Midbrain (tissue), 1 donor: Measurements from ENCODE around the gene FOSL1.
A peak's percentile ranks its signal among the peaks of the same experiment; 100 is the strongest.
"Not testable (repeated sequence)": the region's sequence is repeated elsewhere in the genome, so short reads cannot be mapped to it uniquely, and the experiment has no call there.

Source experiments
- DNase-seq: peaks from one replicate; lab custom pipeline; 2025; lab: John Stamatoyannopoulos, UW

The FOSL1 gene

DNA sequence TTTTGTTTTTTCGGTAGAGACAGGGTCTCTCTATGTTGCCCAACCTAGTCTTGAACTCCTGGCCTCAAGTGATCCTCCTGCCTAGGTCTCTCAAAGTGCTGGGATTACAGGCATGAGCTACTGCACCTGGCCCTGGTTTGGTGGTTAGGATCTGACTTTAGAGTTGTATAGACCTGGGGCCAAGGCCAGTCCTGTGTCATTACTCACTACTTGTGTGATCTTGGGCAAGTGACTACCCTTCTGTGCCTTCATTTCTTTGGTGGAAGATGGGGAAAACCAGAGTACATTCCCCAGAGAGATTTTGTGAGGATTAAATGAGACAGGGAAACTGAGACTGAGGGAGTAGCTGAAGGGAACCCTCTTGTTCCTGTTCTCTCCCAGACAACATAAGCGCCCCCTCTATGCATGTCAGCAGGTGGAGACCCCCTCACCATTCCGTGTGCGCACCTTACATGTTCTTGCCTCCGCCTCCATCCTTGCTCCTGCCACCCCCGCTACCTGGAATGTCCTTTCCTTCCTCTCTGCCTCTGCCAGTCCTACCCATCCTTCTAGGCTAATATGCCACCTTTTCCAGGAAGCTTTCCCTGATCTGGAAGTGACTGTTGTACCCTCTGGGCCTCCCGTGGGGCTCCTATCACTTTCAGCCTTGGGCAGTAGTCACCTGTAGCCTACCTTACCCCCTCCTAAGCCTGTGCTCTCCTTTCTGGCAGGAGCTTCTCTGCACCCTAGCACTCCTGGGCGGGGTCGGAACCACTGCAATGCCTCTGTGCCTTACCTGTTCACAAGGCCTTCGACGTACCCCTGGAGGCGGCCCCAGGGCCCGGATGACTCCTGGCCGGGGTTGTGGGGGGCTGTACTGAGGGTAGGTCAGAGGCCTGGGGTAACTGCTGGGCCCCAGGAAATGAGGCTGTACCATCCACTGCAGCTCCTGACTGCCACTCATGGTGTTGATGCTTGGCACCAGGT is 3.9 kb downstream of the FOSL1 start:
- no peak for DNase-seq

DNA sequence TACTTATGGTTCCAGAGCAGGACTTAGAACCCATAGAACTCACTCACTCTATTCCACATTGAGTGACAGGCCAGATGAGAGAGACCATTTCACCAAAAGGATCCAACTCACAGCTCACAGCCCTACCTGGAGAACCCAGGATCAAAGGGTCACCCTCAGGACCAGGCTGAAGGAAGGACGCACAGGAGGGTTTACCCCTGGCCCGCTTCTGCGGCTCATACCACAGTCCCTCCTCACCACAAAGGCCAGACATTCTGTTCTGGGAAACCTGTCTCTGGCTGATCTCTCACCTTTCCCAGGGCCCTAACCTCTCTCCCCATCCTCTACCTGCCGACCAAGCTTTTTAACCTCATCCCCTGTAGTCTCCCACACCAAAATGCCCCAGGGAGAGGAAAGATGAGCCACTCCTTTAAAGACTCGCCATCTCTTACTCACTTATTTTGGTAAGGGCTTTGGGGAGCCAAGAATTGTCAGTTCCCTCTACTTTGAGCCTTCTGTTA is 4.7 kb downstream of the FOSL1 start:
- DNase-seq, result no peak

DNA sequence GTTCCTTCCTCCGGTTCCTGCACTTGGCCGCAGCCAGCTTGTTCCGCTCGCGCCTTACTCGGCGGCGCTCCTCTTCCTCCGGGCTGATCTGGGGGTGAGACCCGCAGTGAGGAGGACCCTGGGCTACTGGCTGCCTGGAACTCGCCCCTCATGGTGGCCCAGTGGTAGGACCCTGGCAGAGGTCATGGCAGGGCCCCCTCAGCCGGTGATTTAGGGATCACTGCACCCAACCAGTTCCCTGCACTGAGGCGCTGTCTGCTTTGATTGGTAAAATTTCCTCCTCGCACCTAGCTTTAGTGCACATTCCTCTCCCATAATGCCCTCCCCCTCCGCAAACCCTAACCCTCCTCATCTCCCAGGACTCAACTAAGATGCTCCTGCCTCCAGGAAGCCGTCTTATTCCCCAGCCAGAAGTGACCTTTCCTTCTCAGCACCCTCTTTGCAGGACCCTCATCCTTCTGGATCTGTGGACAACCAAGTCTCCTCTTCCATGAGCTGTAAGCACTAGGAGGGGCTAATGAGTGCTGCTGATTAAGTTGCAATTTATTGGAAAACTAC is 6.1 kb downstream of the FOSL1 start:
- no peak for DNase-seq

DNA sequence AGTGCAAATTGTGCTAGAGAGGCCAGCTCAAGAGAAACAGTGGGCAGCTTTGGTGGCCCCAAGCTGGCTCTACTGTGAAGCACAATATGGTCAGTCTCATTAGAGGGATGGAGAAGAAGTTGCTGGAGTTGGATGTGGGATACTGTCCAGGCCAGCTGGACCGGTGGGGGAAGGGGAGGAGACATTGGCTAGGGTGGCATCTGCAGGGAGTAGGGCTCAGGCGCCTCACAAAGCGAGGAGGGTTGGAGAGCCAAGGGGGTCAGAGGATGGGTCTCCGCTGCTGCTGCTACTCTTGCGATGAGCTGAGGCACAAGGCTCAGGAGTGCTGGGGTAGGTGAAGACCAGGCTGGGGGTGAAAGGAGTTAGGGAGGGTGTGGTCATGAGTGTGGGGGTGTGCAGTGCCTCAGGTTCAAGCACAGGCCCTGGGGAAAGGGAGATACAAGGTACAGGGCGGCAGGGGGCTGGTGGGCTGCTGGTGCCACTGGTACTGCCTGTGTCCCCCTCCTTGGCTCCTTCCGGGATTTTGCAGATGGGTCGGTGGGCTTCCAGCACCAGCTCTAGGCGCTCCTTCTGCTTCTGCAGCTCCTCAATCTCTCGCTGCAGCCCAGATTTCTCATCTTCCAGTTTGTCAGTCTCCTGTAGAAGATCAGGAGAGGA is 7.4 kb downstream of the FOSL1 start:
- DNase-seq, result no peak

DNA sequence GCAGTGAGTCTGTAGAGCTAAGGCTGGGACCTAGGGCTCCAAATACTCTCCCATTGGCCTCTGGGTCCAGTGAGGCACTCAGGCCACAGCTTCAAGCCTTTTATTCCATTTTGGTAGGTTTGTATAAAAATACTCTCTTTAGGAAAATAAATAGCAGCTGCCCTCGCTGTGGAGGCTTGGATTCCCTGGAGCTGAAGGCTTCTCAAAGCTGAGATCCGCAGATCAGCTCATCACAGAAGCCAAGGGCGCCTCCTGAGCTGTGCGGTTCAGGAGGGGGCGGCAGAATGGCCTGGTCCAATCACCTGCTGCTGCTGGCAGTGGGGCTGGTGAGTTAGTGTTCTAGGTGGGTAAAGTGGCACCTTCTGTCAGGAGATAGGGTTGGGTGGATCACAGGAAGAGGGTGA is 8.0 kb downstream of the FOSL1 start:
- DNase-seq, result not testable (repeated sequence)

DNA sequence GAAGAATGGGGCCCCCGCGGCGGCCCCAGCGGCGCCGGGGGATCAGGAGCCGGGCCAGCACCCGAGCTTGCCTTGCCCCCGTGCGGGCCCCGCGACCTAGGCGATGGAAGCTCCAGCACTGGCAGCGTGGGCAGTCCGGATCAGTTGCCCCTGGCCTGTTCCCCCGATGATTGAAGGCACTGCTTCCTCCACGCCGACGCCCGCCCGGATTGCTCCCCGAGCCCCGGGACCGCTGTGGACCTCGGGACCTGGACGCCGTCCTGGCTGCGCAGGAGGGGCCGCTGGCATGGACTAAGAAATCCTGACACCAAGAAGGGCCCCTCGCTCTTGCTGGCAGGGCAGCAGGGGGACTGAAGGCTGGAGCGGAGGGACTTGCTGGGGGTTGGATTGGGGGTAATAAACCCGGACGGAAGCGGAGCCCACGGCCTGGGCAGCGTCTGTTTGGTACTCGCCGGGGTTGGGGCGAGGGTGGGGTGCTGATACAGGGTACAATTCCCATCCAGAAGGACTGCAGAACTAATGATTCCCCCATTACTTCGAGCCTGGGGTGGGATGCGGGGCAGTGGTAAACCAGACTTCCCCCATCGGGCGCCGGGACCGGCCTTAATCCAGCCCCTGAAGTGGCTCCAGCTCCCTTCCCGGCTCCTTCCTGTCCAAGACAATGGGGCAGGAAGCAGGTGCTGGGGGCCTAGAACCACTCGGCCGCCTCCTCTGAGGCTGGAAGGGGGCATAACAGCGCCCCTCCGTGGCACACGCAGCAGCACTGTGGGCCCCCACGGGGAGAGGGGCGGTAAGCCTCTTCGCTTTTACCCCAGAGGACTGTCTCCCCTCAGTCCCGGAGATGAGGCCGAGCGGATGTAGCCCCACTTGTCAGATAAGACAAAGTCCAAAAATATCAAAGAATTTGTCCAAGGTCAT is 8.7 kb downstream of the FOSL1 start:
- DNase-seq, result no peak

DNA sequence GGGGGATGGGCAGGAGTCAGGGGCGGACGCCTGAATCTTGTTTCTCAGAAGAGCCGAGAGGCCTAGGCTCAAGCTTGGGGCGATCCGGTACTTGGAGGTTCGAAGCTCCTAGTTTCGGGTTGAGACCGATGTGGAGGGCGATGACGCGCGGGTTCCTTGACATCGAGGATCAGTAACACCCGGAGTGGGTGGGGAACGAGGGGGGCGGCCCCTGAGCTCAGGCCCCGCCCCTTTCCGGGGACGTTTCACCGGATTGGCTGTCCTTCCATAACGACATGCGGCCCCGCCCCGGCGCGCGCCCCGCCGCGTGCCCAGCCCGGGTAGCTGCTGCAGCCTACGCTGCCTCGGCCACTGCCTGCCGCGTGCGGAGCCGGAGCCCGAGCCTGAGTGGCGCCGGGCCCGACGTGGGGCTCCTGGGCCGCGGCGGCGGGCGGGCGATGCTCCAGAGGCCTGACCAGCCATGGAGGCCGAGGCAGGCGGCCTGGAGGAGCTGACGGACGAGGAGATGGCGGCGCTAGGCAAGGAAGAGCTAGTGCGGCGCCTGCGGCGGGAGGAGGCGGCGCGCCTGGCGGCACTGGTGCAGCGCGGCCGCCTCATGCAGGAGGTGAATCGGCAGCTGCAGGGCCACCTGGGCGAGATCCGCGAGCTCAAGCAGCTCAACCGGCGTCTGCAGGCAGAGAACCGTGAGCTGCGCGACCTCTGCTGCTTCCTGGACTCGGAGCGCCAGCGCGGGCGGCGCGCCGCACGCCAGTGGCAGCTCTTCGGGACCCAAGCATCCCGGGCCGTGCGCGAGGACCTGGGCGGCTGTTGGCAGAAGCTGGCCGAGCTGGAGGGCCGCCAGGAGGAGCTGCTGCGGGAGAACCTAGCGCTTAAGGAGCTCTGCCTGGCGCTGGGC is 9.6 kb downstream of the FOSL1 start, which contains the start of gene CCDC85B:
CCDC85B (plus strand) TSS at position 350 of the 895 bp plus-strand sequence; CDS start at position 461, 111 bp downstream.
- DNase-seq, result peak; percentile 96

DNA sequence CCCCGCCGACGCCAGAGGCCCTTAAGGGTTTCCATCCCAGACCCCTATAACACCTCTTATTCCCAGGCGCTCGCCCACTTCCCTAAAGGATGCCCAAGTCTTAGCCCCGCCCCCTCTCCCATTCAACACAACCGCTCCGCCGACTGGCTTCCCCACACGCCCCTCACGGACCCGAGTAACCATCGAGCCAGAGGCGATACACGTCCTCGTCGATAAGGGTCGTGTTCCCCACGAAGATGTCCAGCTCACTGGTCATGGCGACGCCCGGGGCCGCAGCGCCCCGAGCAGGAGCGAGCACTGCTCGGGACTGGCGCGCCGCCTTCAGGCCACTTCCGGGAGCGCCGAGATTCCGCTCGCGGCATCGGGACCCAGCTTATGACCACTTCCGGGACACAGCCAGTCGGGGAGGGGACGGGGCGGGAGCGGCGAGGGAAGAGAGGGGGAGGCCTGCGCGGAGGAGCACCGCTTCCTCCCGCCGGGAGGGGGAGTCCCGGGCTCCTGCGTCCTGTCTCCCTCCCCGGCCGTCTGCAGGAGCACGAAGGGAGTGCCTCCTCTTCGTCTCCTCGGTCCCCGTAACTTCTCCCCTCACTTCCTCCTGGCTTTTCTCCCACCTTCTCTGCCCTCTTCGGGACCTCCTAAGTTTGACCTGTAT is 11.9 kb downstream of the FOSL1 start, which contains the start of gene FIBP:
FIBP (minus strand) TSS at position 309 of the 652 bp plus-strand sequence; CDS start at position 256, 53 bp downstream.
- DNase-seq, result peak; percentile 98

DNA sequence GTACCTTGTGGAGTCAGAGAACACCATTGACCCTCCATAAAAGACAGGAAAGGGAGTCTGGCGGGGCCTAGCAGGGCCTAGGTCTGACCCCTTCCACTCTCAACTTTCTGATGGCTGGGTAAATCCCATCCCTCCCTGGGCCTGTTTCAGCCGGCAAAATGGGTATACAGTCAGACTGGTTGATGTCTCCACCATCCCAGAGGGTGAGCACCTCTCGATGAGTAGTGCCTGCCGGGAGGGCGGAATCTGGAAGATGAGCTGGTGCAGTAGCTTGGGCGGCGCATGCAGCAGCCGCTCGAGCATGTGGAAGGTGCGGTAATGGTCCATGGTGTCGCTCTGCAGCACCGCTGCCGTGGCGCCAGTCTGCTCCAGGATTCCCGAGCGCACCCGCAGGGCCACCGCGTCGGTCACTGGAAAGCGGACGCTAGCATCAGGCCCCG is 12.4 kb downstream of the FOSL1 start:
- no peak for DNase-seq

DNA sequence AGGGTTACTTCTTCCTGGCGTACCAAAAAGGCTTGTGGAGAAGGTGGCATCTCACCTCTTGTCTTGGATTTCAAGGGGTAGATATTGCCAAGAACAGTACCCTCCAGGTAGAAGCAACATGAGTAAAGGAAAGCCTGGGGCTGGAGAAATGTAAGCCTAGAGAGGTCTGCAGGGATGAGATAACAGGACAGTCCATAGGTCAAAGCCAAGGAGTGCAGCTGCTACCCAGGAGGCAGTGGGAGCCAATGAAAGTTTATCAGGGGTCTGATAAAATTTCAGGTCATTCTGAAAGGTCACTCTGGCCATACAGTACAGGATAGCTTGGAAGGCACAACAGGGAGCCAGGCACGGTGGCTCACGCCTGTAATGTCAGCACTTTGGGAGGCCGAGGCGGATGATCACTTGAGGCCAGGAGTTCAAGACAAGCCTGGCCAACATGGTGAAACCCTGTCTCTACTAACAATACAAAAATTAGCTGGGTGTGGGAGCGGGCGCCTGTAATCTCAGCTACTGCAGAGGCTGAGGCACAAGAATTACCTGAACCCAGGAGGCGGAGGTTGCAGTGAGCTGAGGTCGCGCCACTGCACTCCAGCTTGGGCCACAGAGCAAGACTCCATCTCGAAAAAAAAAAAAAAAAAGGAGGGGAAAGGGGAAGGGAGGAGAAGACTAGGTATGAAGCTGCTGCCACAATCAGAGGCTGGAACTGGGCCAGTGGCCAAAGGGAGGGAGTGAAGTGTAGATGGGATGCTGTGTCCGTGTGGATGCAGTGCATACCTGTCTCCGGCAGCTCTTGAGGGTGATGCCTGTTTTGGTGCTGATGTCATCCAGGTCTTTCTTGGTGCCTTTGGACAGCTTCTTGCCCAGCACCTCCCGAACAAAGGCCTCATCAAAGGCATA is 13.1 kb downstream of the FOSL1 start:
- no peak for DNase-seq

DNA sequence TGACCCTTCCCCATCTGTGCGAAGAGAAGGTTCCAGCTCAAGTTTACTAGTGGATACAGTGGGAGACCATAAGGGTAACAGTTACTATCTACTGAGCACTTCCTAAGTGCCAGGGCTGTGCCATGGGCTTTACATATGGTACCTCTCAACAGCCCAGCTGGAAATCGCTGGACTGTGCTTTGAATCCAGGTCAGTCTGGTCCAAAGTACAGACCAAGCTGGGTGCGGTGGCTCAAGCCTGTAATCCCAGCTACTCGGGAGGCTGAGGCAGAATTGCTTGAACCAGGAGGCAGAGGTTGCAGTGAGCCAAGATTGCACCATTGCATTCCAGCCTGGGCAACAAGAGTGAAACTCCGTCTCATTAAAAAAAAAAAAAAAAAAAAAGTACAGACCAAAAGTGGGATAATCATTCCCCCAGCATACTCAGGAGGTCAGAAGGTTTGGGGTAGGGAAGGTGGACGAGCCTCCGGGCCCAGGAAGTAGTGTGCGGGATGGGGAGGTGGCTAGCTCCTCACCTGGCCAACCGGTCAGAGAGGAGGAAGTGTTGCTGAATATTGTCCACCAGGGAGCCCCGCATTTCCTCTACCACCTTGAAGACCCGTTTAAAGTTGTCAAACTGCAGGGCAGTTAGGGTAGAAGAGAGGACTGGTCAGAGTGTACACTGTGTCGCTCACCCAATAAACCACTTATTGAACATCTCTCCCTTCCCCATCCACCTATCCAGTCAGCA is 14.2 kb downstream of the FOSL1 start:
- no peak for DNase-seq

DNA sequence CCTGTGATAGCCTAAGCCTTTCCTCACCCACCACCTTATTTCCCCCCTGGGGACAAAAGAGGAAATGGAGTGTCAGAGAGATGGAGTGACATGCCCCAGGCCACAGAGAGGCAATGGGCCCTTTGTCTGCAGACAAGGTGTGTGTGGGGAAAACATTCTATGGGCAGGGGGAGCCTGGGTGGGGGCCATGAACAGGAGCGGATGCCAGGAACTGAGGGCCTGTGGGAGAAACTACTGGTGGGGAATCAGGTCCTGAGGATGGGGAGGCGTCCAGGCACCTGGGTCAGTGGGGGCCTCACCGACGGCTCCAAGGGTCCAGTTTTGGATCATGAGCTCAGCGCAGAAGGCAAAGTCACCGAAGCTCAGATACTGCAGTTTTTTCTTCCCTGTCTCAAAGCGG is 15.0 kb downstream of the FOSL1 start:
- DNase-seq, result no peak

DNA sequence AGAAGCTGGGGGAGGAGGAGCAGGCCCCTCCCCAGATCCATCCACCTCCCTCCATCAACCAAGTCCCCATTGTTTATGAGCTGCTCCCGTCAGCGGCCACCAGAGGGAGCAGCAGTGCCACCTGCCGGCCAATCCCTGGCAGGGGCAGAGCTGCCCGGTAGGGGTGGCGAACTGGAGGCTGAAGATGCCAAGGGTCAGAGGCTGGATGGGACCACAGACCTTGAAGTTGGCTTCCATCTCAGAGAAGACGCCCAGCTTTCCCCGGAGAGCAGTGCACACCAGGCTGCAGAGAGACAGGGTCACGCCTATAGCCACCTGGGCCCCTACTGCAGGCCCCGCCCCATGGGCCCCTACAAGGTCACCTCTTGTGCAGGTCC is 15.5 kb downstream of the FOSL1 start:
- peak; percentile 80 for DNase-seq

DNA sequence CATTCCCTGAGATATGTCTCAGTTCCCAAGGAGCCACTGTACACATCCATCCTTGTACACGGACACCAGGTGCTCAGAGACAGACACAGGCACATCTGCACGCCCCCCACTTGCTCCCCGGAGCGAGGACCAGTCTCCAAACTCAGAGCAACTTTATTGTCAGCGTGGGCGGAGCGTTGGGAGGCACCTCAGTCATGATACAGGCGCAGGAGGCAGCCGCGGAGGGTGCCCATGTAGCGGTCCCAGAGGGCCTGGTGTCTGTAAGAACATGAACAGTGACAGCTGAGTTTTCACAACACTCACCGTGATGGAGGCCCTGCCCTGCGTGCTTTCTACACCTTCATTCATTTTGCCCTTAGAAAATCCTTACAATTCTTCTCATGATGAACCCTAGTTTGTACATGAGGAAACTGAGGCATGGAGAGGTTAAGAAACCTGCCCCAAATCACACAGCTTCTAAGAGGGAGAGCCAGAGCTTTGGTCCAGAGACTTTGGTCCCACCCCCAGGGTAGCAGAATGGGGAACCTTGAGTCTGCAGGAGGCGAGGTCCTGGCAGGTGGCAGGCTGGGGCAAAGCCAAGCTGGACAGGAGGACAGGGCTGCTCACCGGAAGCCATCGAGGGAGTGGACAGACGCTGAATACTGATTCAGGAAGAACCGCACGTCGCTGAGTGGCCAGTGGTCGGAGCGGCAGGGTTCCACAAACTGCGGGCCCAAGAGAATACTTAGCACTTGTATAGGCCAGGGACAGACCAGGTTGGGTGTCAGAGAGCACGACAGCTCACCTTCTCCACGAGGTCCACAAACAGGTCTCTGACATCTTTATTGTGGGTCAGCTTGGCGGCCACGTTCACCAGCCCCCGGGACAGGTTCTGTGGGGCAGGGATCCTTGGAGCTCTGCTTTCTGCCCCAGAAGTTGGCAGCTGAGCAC is 16.1 kb downstream of the FOSL1 start:
- no peak for DNase-seq

DNA sequence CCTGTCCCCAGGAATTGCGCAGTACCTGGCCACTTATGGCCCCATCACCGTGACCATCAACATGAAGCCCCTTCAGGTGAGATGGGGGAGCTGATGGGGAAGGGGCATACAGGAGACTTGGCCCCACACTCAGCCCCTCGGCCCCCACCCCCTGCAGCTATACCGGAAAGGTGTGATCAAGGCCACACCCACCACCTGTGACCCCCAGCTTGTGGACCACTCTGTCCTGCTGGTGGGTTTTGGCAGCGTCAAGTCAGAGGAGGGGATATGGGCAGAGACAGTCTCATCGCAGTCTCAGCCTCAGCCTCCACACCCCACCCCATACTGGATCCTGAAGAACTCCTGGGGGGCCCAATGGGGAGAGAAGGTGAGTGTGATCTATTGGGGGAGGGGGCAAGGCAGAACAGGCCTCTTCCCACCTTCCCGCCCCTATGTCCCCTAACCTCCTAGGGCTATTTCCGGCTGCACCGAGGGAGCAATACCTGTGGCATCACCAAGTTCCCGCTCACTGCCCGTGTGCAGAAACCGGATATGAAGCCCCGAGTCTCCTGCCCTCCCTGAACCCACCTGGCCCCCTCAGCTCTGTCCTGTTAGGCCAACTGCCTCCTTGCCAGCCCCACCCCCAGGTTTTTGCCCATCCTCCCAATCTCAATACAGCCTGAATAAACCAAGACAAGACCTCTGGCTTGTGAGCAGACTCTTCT is 17.0 kb downstream of the FOSL1 start:
- DNase-seq, result no peak
